HG02840 (cell line): Measurements from ENCODE around the gene IL20.

Experiments used
- ATAC-seq: cut with Tn5 transposase; IDR thresholded peaks from one replicate; pipeline ENCODE4 v1.9.1; 2021; ENCODE audit warnings: mild to moderate bottlenecking, moderate library complexity, moderate number of reproducible peaks; ENCODE audit not compliant: unreplicated experiment, low FRiP score

IL20 gene

GRCh38 chr1:206898915-206899431 lies 33.5 kb downstream of the IL20 start:
- no peak for ATAC-seq

GRCh38 chr1:206899717-206900116 lies 34.3 kb downstream of the IL20 start:
- ATAC-seq: no peak

GRCh38 chr1:206900149-206900548 lies 34.7 kb downstream of the IL20 start:
- no peak for ATAC-seq

- no peak for ATAC-seq
Observed at GRCh38 chr1:206901944-206902343, 36.5 kb downstream of the IL20 start.

- no peak for ATAC-seq
Observed at GRCh38 chr1:206902702-206903101, 37.3 kb downstream of the IL20 start.

GRCh38 chr1:206903687-206904086 lies 38.3 kb downstream of the IL20 start:
- no peak for ATAC-seq

- ATAC-seq: no peak
Observed at GRCh38 chr1:206904423-206905142, 39.2 kb downstream of the IL20 start.

GRCh38 chr1:206905295-206906164 lies 40.1 kb downstream of the IL20 start:
- ATAC-seq: no peak

- no peak for ATAC-seq
Observed at GRCh38 chr1:206907304-206907991, 42.0 kb downstream of the IL20 start.

GRCh38 chr1:206908038-206908437 lies 42.6 kb downstream of the IL20 start:
- no peak for ATAC-seq

GRCh38 chr1:206909161-206909882 lies 43.9 kb downstream of the IL20 start:
- ATAC-seq: no peak

GRCh38 chr1:206909883-206910318 lies 44.5 kb downstream of the IL20 start:
- ATAC-seq: no peak

- no peak for ATAC-seq
Observed at GRCh38 chr1:206911064-206911663, 45.7 kb downstream of the IL20 start.

- no peak for ATAC-seq
Observed at GRCh38 chr1:206912445-206913095, 47.1 kb downstream of the IL20 start.

GRCh38 chr1:206913766-206914537 lies 48.5 kb downstream of the IL20 start:
- ATAC-seq: no peak

GRCh38 chr1:206915030-206915735 lies 49.8 kb downstream of the IL20 start:
- no peak for ATAC-seq

GRCh38 chr1:206916000-206916709 lies 50.7 kb downstream of the IL20 start:
- ATAC-seq: no peak
